GM10266 (cell line): ENCODE results near the gene CDCP2.

Experiments
- DNase-seq: peaks from one replicate; pipeline ENCODE4 v3.0.0; 2012; ENCODE audit errors: extremely low spot score
- CTCF ChIP-seq: IDR thresholded peaks from 2 replicates; pipeline ENCODE4 v1.5.1; 2012; ENCODE audit warnings: mild to moderate bottlenecking, low read depth; ENCODE audit not compliant: control insufficient read depth, insufficient read depth; ENCODE audit errors: missing control alignments

CDCP2 gene

GRCh38 chr1:54136269-54136896 is 16.4 kb downstream of the CDCP2 start:
- no peak for TF ChIP-seq CTCF
- DNase-seq: no peak

DNA sequence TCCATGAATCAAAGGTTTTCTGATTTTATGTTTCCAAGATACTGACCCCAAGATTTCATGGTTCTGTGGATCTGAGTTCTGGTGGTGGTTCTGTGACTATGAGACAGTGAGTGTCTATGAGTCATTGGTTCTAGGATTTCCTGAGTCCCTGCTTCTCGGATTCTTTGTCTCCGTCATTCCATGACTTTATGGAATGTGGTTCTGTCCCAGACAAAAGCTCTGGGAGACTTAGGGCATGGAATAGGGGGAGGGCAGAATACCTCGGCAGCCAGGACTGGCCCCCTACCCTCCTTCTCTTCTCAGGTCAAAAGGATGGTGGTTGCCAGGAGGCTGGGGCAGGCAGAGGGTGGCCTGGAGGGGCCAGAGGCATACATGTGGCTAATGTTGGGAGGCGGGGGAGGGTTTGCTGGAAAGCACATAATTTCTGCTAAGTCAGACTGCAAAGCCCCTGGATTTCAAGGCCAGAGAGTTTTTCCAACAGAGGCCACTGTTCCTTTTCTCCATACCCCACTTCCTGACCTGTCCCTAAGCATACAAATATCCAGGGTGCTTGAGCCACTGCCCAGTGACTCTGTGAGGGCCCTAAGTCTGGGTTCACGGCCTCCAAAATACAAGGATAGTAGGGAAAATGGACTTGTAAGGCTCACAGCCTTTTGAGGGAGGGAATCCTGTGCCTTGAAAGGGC is 17.2 kb downstream of the CDCP2 start:
- no peak for DNase-seq

GRCh38 chr1:54134295-54134694 is 18.5 kb downstream of the CDCP2 start:
- no peak for TF ChIP-seq CTCF
- DNase-seq: no peak

More for the DNA sequence above, 17.2 kb downstream of the CDCP2 start:
- no peak for TF ChIP-seq CTCF

DNA sequence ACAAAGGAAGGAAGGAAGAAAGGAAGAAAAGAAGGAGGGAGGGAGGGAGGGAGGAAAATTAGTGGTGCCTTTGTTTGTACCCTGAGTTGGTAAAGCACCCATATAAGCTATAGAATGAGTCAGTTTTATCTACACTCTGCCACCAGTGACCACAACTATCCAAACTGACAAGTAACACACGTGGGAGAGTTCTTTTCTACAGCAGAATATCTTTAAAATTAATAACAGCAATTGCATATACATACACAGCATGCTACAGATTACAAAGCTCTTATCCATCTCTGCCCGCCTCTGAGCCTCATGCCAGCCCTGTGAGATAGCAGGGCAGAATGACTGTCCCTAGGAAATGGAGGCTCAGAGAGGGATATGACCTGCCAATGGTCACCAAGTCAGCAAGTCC is 20.3 kb downstream of the CDCP2 start:
- no peak for TF ChIP-seq CTCF
- DNase-seq: no peak

GRCh38 chr1:54131419-54131818 is 21.4 kb downstream of the CDCP2 start:
- no peak for TF ChIP-seq CTCF
- DNase-seq: no peak

GRCh38 chr1:54129858-54130257 is 22.9 kb downstream of the CDCP2 start:
- TF ChIP-seq CTCF: no peak
- DNase-seq: no peak

DNA sequence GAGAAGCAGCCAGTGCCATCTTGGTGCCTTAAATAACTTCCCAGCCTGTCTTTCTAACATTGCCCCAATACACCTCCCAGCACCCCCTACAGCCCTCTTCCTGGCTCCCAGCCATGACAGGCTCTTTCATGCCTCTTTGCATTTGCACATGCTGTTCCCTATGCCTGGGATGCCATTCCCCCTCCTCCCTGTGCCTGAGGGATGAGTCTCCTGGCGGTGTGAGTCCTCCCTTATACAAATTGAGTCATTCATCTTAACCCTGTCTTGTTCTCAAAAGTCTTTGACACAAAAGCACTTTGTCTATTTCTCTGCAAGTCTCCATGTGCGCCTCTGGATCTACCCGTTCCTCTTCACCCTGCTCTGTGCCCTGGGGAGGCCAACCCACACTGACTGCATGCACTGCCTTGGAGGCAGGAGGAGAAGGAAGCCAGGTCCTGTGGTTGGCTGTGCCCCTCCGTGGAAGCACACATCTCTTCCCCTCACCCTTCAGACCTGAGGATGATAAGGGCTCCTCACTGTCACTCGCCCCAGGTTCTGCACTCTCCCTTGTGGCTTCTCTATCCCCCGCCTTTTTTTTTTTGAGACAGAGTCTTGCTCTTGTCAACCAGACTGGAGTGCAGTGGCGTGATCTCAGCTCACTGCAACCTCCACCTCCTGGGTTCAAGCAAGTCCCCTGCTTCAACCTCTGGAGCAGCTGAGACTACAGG is 25.1 kb downstream of the CDCP2 start:
- no peak for TF ChIP-seq CTCF
- DNase-seq: no peak
